Motor neuron (in vitro differentiated cells): ENCODE measurements around the gene SYCP1. TPM values are rescaled to one million over a fixed set of nuclear protein-coding genes. Genes with fewer than 3 reads are reported as not detected.
"Not testable (repeated sequence)": the region's sequence is repeated elsewhere in the genome, so short reads cannot be mapped to it uniquely, and the experiment has no call there.

ENCODE experiments used
- ATAC-seq, 8 experiments: fragments of 200-7000 bp; cut with Tn5 transposase; replicated peaks in 6 of 8; 2 replicates each; pipeline ENCODE4 v1.8.0; 2021; ENCODE audit warnings: mild to moderate bottlenecking in 8 of 8, moderate library complexity in 8 of 8
- H3K27ac ChIP-seq, 2 donors: fragments of 250-450 bp; sonication (Bioruptor Pico); 2 replicates each; pipeline ENCODE4 v1.9.0; 2021; ENCODE audit warnings: antibody characterized with exemption in 2 of 2, mild to moderate bottlenecking in 2 of 2, moderate library complexity in 1 of 2
- H3K4me1 ChIP-seq, 2 donors: fragments of 250-450 bp; sonication (Bioruptor Pico); replicated peaks in 1 of 2; 2 replicates each; pipeline ENCODE4 v1.6.1; 2021; ENCODE audit warnings: antibody characterized with exemption in 2 of 2, mild to moderate bottlenecking in 2 of 2, moderate library complexity in 1 of 2
- H3K4me3 ChIP-seq, 5 donors: fragments of 250-450 bp; sonication (Bioruptor Pico); 2 replicates each; pipeline ENCODE4 v1.9.0; 2021; ENCODE audit warnings: antibody characterized with exemption in 5 of 5, mild to moderate bottlenecking in 5 of 5, moderate library complexity in 4 of 5
- WGBS, 10 experiments: fragments of 450-650 bp; shearing (Covaris generic); methylation state at CpG; one replicate each; pipeline ENCODE4 v1.0.0; 2022; 5-methylcytosine and 5-hydroxymethylcytosine counted together
- in situ Hi-C, 9 experiments: fragments of 400-800 bp; cut with MboI; loops; one replicate each; pipeline ENCODE4 v1.15.0; 2021; ENCODE audit warnings: low sequenced_read_pairs in 9 of 9, low pct_unique_long_range_greater_than_20kb in 2 of 9; ENCODE audit not compliant: unreplicated experiment in 9 of 9
- total RNA-seq, 8 experiments: library from RNA; unstranded; fragments of 300-600 nt; gene quantifications; 2 replicates each; pipeline versions ENCODE4 v1.2.3 to v1.2.4, GENCODE V29; 2022

The SYCP1 gene
- total RNA-seq, 8 experiments from 2014 or later = 0.15 to 0.99 TPM; not detected in 6

DNA sequence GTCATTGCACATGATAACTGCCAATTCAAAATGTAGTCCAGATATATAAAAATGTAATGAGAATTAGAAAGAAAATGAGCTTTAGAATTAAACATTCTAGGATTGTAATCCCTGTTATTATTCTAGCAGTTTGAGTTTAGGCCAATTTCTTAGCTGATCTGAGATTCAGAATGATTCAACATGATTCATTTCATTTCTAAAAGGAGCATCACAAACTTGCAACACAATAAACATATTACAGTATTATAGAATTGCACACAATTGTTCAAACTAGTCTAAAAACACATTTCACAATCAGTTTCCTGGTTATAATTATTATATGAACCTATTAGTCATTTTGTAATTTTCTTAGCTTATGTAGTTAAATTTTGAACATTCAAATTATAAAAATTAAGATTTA is 131.6 kb downstream of the SYCP1 start:
- Histone ChIP-seq H3K4me1 (no peaks in the 10 kb centered on the region), H3K27ac (no peak overlapping the region), H3K4me3 (no peak overlapping the region)
- in situ Hi-C loops = loop anchor here in 7 of 9 experiments (10.0 to 25.0 kb wide), 4 partner anchors 101 to 601 kb away; partner anchors contain the start of gene TSPAN2 (in 1 of the 7)
- no peak for ATAC-seq

DNA sequence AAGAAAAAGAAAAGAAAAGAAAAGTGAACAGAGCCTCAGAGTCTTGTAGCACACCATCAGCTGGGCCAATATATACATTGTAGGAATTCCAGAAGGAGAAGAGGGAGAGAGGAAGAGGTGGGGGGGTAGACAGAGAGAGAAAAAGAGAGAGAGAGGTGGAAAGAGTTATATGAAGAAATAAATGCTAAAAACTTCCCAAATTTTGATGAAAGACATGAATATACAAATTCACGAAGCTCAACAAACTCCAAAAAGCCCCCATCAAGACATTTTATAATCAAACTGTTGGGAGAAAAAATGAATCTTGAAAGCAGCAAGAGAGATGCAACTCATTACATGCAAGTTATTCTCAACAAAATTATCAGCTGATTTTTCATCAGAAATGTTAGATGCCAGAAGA is 133.4 kb downstream of the SYCP1 start:
- WGBS, 10 experiments = 17 to 86% (median 69%) methylated on average over 1 of the region's 1 CpG
- ATAC-seq = no peak
- no peaks in the 10 kb centered on the region for H3K4me1 ChIP-seq
- no peak overlapping the region for H3K27ac ChIP-seq
- in situ Hi-C loops = loop anchor here in 7 of 9 experiments (10.0 to 25.0 kb wide), 4 partner anchors 99 to 599 kb away; partner anchors contain the start of gene TSPAN2 (in 1 of the 7)
- no peak overlapping the region for H3K4me3 ChIP-seq

DNA sequence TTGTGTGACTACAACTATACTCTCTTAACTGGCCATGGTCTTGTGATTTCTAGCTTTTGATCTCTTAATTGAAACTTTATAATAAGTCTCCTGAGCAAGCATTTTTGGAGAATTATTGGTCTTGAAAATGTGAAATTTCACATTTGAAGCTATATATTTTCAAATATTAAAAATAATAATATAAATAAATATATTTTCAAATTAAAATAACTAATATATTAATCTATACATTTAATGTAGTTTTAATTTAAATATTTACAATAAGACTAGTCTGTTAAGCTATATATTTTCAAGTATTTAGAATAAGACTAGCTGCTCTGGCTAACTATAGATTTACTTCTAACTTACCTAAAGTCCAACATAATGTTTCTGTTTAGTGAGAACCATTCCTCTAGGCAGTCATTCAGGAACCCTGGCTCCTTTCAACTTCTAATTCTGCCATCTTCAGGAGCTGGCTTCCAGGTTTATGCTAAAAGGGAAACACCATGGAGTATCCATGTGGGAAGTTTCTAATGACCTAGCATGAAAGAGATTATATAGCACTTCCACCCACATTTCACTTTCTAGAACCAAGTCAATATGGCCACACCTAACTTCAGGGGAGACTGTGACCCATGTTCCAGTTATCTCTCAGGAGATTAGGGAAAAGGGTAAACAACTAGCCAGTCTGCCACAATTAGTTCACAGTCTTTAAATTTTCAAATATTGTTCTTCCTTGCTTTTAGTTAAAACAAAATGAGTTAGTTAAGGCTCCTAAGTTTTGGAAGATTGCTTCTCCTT is 143.0 kb downstream of the SYCP1 start:
- Histone ChIP-seq H3K27ac (no peak overlapping the region), H3K4me1 (no peaks in the 10 kb centered on the region), H3K4me3 (no peak overlapping the region)
- in situ Hi-C loops = loop anchor here in 7 of 9 experiments (25.0 kb wide), 3 partner anchors 90 to 590 kb away; partner anchors contain the start of gene TSPAN2 (in 1 of the 7)
- no peak for ATAC-seq

DNA sequence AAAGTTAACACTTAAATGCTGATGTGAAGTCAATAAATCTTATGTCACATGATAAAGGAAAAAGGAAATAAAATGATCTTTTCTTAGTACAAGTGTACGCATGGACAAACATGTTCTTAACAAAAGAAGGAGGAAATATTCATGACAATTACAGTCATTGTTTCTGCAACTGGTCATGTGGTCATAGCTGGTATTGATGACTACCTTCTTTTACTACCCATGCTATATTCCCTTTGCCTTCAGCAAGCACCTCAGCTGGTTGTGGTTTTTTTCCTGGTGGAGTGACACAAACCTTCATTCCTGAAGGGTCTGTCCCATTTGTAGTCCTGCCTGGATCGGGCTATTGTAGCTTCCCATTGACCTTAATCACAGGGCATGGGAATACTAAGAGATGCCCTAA is 151.5 kb downstream of the SYCP1 start:
- no peak for ATAC-seq
- no peaks in the 10 kb centered on the region for H3K4me1 ChIP-seq
- in situ Hi-C loops = no loop called here
- H3K4me3 ChIP-seq = no peak overlapping the region
- no peak overlapping the region for H3K27ac ChIP-seq
- WGBS, 10 experiments = 43 to 100% (median 84%) methylated on average over 1 to 2 of the region's 2 CpGs; no CpG with 5 or more reads in 4 of the 10 experiments

DNA sequence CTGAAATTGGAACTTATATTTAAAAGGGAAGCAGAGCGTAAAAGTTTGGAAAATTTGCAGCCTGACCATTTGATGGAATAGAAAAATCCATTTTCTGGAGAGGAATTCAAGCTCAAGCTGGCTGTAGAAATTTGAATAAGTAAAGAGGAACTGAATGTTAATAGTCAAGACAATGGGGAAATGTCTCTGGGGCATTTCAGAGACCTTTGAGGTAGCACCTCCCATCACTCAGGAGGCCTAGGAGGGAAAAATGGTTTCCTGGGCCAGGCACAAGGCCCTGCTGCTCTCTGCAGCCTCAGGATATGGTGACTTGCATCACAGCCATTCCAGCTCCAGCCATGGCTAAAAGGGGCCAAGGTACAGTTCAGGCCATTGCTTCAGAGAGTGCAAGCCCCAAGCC is 157.3 kb downstream of the SYCP1 start:
- 17 to 100% (median 76%) methylated on average over 1 of the region's 1 CpG; no CpG with 5 or more reads in 2 of the 10 experiments for WGBS, 10 experiments
- H3K4me3 ChIP-seq = no peak overlapping the region
- peak in 1 of 8 experiments; percentile 25 for ATAC-seq
- H3K27ac ChIP-seq = no peak overlapping the region
- in situ Hi-C loops = no loop called here
- no peaks in the 10 kb centered on the region for H3K4me1 ChIP-seq

DNA sequence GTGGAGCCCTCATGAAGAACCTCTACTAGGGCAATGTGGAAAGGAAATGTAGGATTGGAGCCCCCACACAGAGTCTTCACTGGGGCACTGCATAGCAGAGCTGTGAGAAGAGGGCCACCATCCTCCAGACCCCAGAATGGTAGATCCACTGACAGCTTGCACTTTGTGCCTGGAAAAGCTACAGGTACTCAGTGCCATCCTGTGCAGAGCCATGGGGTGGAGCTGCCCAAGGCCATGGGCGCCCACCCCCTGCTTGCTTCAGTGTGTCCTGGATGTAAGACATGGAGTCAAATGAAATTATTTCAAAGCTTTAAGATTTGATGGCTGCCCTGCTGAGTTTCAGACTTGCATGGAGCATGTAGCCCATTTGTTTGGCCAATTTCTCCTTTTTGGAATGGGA is 157.8 kb downstream of the SYCP1 start:
- WGBS, 10 experiments = 0 to 50% (median 33%) methylated on average over 1 of the region's 1 CpG; no CpG with 5 or more reads in 5 of the 10 experiments
- in situ Hi-C loops = no loop called here
- Histone ChIP-seq H3K4me3 (no peak overlapping the region), H3K4me1 (no peaks in the 10 kb centered on the region), H3K27ac (no peak overlapping the region)
- ATAC-seq = no peak

DNA sequence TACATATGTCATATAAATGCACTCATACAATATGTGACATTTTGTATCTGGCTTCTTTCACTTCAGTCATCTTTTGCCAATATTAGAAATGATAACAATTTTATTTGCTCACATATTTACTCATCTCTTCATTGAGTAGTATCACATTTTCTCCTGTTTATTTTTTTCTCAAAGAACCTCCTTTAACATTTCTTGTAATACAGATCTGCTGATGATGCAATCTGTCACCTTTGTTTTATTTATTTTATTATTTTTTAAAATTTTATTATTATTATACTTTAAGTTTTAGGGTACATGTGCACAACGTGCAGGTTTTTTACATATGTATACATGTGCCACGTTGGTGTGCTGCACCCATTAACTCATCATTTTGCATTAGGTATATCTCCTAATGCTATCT is 159.1 kb downstream of the SYCP1 start:
- in situ Hi-C loops = no loop called here
- Histone ChIP-seq H3K27ac (no peak overlapping the region), H3K4me3 (no peak overlapping the region), H3K4me1 (no peaks in the 10 kb centered on the region)
- 0 to 100% (median 80%) methylated on average over 1 to 2 of the region's 2 CpGs; no CpG with 5 or more reads in 3 of the 10 experiments for WGBS, 10 experiments
- no peak for ATAC-seq

DNA sequence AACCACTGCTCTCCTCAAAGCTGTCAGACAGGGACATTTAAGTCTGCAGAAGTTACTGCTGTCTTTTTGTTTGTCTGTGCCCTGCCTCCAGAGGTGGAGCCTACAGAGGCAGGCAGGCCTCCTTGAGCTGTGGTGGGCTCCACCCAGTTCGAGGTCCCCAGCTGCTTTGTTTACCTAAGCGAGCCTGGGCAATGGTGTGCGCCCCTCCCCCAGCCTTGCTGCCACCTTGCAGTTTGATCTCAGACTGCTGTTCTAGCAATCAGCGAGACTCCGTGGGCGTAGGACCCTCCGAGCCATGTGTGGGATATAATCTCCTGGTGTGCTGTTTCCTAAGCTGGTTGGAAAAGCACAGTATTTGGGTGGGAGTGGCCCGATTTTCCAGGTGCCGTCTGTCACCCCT is 164.9 kb downstream of the SYCP1 start:
- in situ Hi-C loops, ATAC-seq, H3K4me3 ChIP-seq, H3K27ac ChIP-seq, H3K4me1 ChIP-seq: not testable (repeated sequence)
- WGBS, 10 experiments = 80 to 100% (median 80%) methylated on average over 1 to 5 of the region's 9 CpGs; no CpG with 5 or more reads in 5 of the 10 experiments

DNA sequence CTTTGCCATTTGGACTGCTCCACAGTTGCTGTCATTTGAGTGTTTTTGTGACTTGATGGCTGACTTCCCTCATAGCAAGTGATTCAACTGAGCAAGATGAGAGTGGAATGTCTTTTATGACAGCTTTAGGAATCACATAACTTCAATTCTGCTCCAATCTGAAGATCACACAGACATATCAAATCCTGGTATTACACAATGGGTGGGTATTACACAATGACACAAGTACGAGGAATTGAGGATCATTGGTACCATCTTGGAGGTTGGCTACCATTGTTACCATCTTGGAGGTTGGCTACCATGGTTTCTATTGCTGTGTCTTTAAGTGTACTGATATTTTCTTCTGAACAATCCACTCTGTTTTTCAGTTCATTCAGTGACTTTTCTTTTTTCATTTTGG is 166.5 kb downstream of the SYCP1 start:
- in situ Hi-C loops = no loop called here
- Histone ChIP-seq H3K4me3 (no peak overlapping the region), H3K4me1 (no peaks in the 10 kb centered on the region), H3K27ac (no peak overlapping the region)
- no peak for ATAC-seq
- WGBS, 10 experiments = 0 to 80% (median 56%) methylated on average over 1 of the region's 1 CpG

DNA sequence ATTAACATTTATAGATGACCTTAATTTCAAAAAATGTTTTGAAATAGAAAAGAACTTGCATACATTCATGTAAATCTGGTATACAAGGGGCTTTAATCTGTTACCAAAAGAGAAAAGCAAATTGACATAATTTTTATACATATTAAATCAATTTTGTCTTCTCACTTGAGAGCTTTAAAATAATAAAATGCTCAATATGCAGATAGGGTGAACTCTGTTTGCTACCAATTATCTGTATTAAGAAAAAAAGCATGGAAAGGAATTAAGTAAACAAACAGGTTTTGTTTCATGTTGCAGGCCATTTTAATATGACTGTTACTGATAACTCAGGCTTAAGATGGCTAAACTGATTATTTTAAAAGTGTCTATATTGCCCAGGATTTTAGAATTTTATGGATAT is 168.9 kb downstream of the SYCP1 start:
- ATAC-seq = no peak
- H3K4me1 ChIP-seq = no peaks in the 10 kb centered on the region
- in situ Hi-C loops = no loop called here
- H3K27ac ChIP-seq = no peak overlapping the region
- H3K4me3 ChIP-seq = no peak overlapping the region

DNA sequence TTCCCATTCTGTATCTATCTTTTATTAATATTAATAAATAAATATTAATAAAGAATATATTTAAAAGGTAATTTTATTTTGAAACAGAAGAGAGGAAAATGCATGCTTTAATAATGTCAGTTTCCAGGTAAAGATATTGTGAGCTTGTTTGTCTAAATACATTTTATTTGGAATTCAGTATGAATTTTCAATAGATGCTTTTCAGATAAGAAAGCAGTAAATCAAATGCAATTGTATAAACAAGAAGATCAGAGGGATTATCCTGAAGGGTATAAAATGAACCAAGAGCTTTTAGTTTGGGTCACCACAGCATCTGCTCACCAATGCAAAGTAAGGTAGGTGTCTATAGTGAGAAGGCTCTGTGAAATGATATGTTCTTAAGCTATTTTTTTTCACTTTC is 174.9 kb downstream of the SYCP1 start, which contains the start of gene TSHB:
Gene TSHB, plus strand, starts transcription at position 301 of the 400 bp plus-strand sequence. CDS start 3,537 bp downstream, outside the sequence.
- in situ Hi-C loops = no loop called here
- Histone ChIP-seq H3K4me3 (no peak within 1 kb of the TSS), H3K4me1 (no peaks in the 10 kb centered on the region), H3K27ac (no peak within 1 kb of the TSS)
- no peak for ATAC-seq

DNA sequence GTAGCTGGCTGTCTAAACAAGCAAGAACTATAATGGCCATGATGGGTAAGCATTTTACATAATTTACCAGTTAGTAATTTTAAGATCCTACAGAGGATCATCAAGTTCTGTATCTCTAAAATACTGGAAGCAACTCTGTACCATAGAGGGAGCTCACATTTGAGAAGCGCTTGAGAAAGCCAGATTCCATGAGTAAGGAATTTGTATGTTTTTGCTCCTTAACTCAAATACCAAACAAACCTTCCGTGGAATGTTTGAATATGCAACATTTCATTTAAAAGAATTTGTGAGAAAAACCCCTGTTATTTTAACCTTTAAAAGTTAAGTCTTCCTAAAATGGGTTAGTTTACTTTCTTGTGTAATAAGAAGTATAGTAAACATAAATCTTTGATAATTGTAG is 176.9 kb downstream of the SYCP1 start:
- Histone ChIP-seq H3K4me1 (no peaks in the 10 kb centered on the region), H3K27ac (no peak overlapping the region), H3K4me3 (no peak overlapping the region)
- no peak for ATAC-seq
- 50 to 81% (median 60%) methylated on average over 2 of the region's 2 CpGs for WGBS, 10 experiments
- in situ Hi-C loops = no loop called here

DNA sequence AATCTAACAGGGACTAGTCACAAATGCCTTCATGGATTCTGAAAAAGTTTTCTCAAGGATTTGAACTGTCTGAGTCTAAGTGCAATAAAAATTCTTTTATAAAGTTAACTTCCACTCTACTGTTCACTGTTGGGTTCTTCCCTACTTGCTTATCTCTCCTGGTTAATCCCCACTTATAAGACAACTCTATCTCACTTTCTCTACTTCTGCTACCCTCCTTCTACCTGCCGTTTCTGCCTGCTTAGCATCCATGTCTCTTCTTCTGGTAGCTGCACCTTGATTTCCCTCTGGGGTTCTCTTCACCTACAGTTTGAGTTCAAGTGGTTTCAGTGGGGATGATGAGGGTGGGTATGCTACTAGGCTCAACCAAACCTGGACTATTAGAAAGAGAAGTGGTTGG is 181.0 kb downstream of the SYCP1 start:
- no peak overlapping the region for H3K27ac ChIP-seq
- 0 to 88% (median 50%) methylated on average over 1 of the region's 1 CpG; no CpG with 5 or more reads in 5 of the 10 experiments for WGBS, 10 experiments
- no peak overlapping the region for H3K4me3 ChIP-seq
- H3K4me1 ChIP-seq = no peaks in the 10 kb centered on the region
- ATAC-seq = no peak
- in situ Hi-C loops = no loop called here
